HepG2 (cell line): ENCODE measurements around the gene CTNNA2. TPM values are rescaled to one million over a fixed set of nuclear protein-coding genes. Genes with fewer than 3 reads are reported as not detected.

Source experiments
- ATAC-seq: fragments of 200-7000 bp; cut with Tn5 transposase; 3 replicates; pipeline ENCODE4 v1.9.1; 2020; ENCODE audit warnings: mild to moderate bottlenecking, moderate library complexity
- BruUV-seq: library from RNA; stranded (reverse); fragments of 400-500 nt; replicated peaks from 2 replicates; lab custom pipeline; 2021; lab: Mats Ljungman, UMichigan
- CTCF ChIA-PET: fragments of 300-600 bp; formaldehyde crosslinking; extraction: SDS; loops from one replicate; lab custom pipeline; 2021; ENCODE audit warnings: low total read pairs, inconsistent platforms, low intra/inter-chr PET ratio; lab: Yijun Ruan, JAX
- POLR2A ChIA-PET: fragments of 350-600 bp; sonication (Branson Sonifier 250); formaldehyde crosslinking; loops from one replicate; lab custom pipeline; 2020; ENCODE audit warnings: antibody characterized with exemption, inconsistent platforms; lab: Yijun Ruan, JAX
- DNase-seq: peaks from one replicate; pipeline ENCODE4 v3.0.0-alpha.2; 2015; ENCODE audit warnings: low spot score
- FAIRE-seq: peaks from 3 replicates; lab custom pipeline; 2011; peaks lifted over from hg19 to GRCh38; lab: Jason Lieb, UNC
- H2AFZ ChIP-seq: one replicate; pipeline ENCODE4 v1.6.1; 2011; ENCODE audit warnings: low read length, inconsistent platforms
- H3K27ac ChIP-seq: fragments of 300-600 bp; 3 replicates; pipeline ENCODE4 v1.8.0; 2011; ENCODE audit warnings: mixed run types, mild to moderate bottlenecking, mixed read lengths, low read length, inconsistent platforms; ENCODE audit not compliant: insufficient read depth; ENCODE audit errors: extremely low read length
- H3K27me3 ChIP-seq, 2 experiments: fragments of 200-600 bp in 1 of 2; 2 replicates in 1 of 2; 3 replicates in 1 of 2; pipeline versions ENCODE4 v1.6.0 to v1.8.0; 2011; ENCODE audit warnings: low read length in 2 of 2, mild to moderate bottlenecking in 2 of 2, moderate library complexity in 2 of 2, inconsistent platforms in 1 of 2; ENCODE audit not compliant: insufficient read depth in 2 of 2, control insufficient read depth in 1 of 2
- H3K36me3 ChIP-seq, 2 experiments: fragments of 200-600 bp in 1 of 2; replicated peaks in 1 of 2; 2 replicates in 1 of 2; 3 replicates in 1 of 2; pipeline versions ENCODE4 v1.5.1 to v1.8.0; 2011; ENCODE audit warnings: low read length in 2 of 2, inconsistent platforms in 1 of 2; ENCODE audit not compliant: insufficient read depth in 2 of 2, control insufficient read depth in 1 of 2
- H3K4me1 ChIP-seq: 2 replicates; pipeline ENCODE4 v1.5.1; 2012; ENCODE audit warnings: low read length, inconsistent platforms; ENCODE audit not compliant: insufficient read depth
- H3K4me2 ChIP-seq: 2 replicates; pipeline ENCODE4 v1.6.0; 2011; ENCODE audit warnings: low read depth, low read length, inconsistent platforms
- H3K4me3 ChIP-seq, 3 experiments: fragments of 200-600 bp in 1 of 3; sonication (generic), shearing (Covaris generic) in 1 of 3; replicated peaks in 1 of 3; 2 replicates each; pipeline ENCODE4 v1.5.1; 2011 to 2016; ENCODE audit warnings: low read length in 3 of 3, inconsistent platforms in 2 of 3, low read depth in 2 of 3, mild to moderate bottlenecking in 2 of 3, control low read depth in 1 of 3, mixed read lengths in 1 of 3; ENCODE audit not compliant: insufficient read depth in 1 of 3
- H3K79me2 ChIP-seq: one replicate; pipeline ENCODE4 v1.6.1; 2011; ENCODE audit warnings: low read length, inconsistent platforms; ENCODE audit not compliant: insufficient read depth
- H3K9ac ChIP-seq: 2 replicates; pipeline ENCODE4 v1.6.0; 2011; ENCODE audit warnings: mild to moderate bottlenecking, low read depth, low read length, inconsistent platforms; ENCODE audit not compliant: insufficient read depth
- H3K9me3 ChIP-seq: 2 replicates; pipeline ENCODE4 v1.5.1; 2012; ENCODE audit warnings: mild to moderate bottlenecking, low read length
- H4K20me1 ChIP-seq: 2 replicates; pipeline ENCODE4 v1.6.0; 2011; ENCODE audit warnings: inconsistent platforms, mild to moderate bottlenecking, low read length, moderate library complexity; ENCODE audit not compliant: insufficient read depth
- ARNT2 ChIP-seq: sonication (generic); formaldehyde crosslinking; IDR thresholded peaks from 2 replicates; pipeline ENCODE4 v1.8.0; 2022; ENCODE audit warnings: mild to moderate bottlenecking, low read depth, missing genetic modification reagents, moderate library complexity
- ATF7 ChIP-seq, 2 experiments: fragments of 450-650 bp in 1 of 2; sonication (generic) in 1 of 2; formaldehyde crosslinking in 1 of 2; IDR thresholded peaks; 2 replicates each; pipeline versions ENCODE4 v1.4.0 to v1.6.1; 2016 to 2020; ENCODE audit warnings: antibody characterized with exemption in 1 of 2, mild to moderate bottlenecking in 1 of 2, missing genetic modification reagents in 1 of 2
- FOXA3 ChIP-seq: IDR thresholded peaks from 2 replicates; pipeline ENCODE4 v1.6.1; 2016; ENCODE audit warnings: missing genetic modification reagents, missing compliant biosample characterization
- MAFF ChIP-seq: IDR thresholded peaks from 2 replicates; pipeline ENCODE4 v1.6.1; 2011; ENCODE audit warnings: low read depth, low read length, improper control_type of control experiment
- MAFK ChIP-seq, 2 experiments: IDR thresholded peaks in 1 of 2; conservative IDR thresholded peaks in 1 of 2; 2 replicates each; pipeline ENCODE4 v1.6.1; 2011; ENCODE audit warnings: improper control_type of control experiment in 2 of 2, low read length in 2 of 2
- NFE2L1 ChIP-seq: sonication (generic); formaldehyde crosslinking; IDR thresholded peaks from 2 replicates; pipeline ENCODE4 v1.4.0; 2020; ENCODE audit warnings: missing genetic modification reagents, mild to moderate bottlenecking, borderline replicate concordance
- NFIB ChIP-seq: sonication (generic); formaldehyde crosslinking; IDR thresholded peaks from 2 replicates; pipeline ENCODE4 v1.9.0; 2021; ENCODE audit warnings: missing genetic modification reagents, mild to moderate bottlenecking, borderline replicate concordance
- POGZ ChIP-seq: sonication (generic); formaldehyde crosslinking; IDR thresholded peaks from 2 replicates; pipeline ENCODE4 v1.4.0; 2020; ENCODE audit warnings: mild to moderate bottlenecking, missing genetic modification reagents
- SALL1 ChIP-seq: sonication (generic); formaldehyde crosslinking; IDR thresholded peaks from 2 replicates; pipeline ENCODE4 v1.8.0; 2022; ENCODE audit warnings: mild to moderate bottlenecking, missing genetic modification reagents
- SOX13 ChIP-seq, 3 experiments: fragments of 450-650 bp in 1 of 3; sonication (generic) in 1 of 3; formaldehyde crosslinking in 1 of 3; IDR thresholded peaks in 2 of 3; conservative IDR thresholded peaks in 1 of 3; 2 replicates each; pipeline versions ENCODE4 v1.5.0 to v1.6.1; 2016 to 2020; ENCODE audit warnings: antibody characterized with exemption in 1 of 3, mild to moderate bottlenecking in 1 of 3, missing compliant biosample characterization in 1 of 3, missing genetic modification reagents in 1 of 3, moderate library complexity in 1 of 3
- SRY ChIP-seq: sonication (generic); formaldehyde crosslinking; IDR thresholded peaks from 2 replicates; pipeline ENCODE4 v1.8.0; 2022; ENCODE audit warnings: mild to moderate bottlenecking, missing genetic modification reagents
- ZNF235 ChIP-seq: sonication (generic); formaldehyde crosslinking; IDR thresholded peaks from 2 replicates; pipeline ENCODE4 v1.8.1; 2023; ENCODE audit warnings: mild to moderate bottlenecking, missing genetic modification reagents, borderline replicate concordance
- ZNF501 ChIP-seq: sonication (generic); formaldehyde crosslinking; IDR thresholded peaks from 2 replicates; pipeline ENCODE4 v1.5.1; 2020; ENCODE audit warnings: mild to moderate bottlenecking, moderate library complexity, missing genetic modification reagents
- ZNF720 ChIP-seq: sonication (generic); formaldehyde crosslinking; IDR thresholded peaks from 2 replicates; pipeline ENCODE4 v1.4.0; 2020; ENCODE audit warnings: missing genetic modification reagents
- WGBS: methylation state at CpG from one replicate; pipeline ENCODE4 v1.1.6; 2017; ENCODE audit warnings: low lambda C conversion rate; 5-methylcytosine and 5-hydroxymethylcytosine counted together
- in situ Hi-C: cut with HindIII; loops from 2 replicates; pipeline ENCODE4 v1.10.0; 2017; ENCODE audit warnings: low pct_unique_long_range_greater_than_20kb; ENCODE audit not compliant: extremely low pct_ligation_motif_present
- intact Hi-C: fragments of 100-400 bp; cut with micrococcal nuclease; formaldehyde crosslinking; loops from one replicate; pipeline ENCODE4 v1.10.0; 2022; ENCODE audit not compliant: unreplicated experiment
- polyA plus RNA-seq, 8 experiments: library from polyadenylated mRNA; depleted of rRNA in 3 of 8; stranded (reverse) in 7 of 8; unstranded in 1 of 8; fragments of >200 nt; fragmentation: Illumina TruSeq in 4 of 8; extraction: Trizol in 4 of 8; gene quantifications; 2 replicates each; pipeline versions ENCODE4 v1.2.1 to v1.2.3, GENCODE V29; 2011 to 2016; ENCODE audit warnings: low read depth in 4 of 8, missing spikeins in 1 of 8, mixed read lengths in 1 of 8; ENCODE audit not compliant: insufficient read depth in 1 of 8
- total RNA-seq, 5 experiments: library from RNA; depleted of rRNA; stranded (reverse); fragments of >200 nt; fragmentation: Illumina TruSeq; extraction: Trizol; gene quantifications; 2 replicates each; pipeline ENCODE4 v1.2.3, GENCODE V29; 2016; ENCODE audit warnings: low read depth in 1 of 5

CTNNA2 gene
- total and polyA plus RNA-seq, 2 of the 13 experiments (the other 11 are each of a cell fraction or from before 2014, with no cell fraction given): not detected

DNA sequence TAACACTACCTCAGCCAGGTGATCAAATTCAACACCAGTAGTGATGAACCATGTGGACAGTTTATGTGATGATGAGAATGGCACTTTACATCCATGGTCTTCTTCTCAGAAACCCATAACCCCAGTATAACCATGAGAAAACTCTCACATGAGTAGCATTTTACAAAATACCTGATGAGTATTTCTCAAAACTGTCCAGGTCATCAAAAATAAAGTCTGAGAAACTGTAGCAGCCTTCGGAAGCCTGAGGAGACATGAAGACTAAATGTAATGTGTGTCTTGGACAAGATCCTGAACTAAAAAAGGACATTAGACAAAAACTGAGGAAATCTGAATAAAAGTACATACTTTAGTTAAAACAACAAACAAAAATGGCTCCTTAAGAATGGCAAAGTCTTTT, 108.9 kb downstream of the CTNNA2 start:
- no peaks in the 10 kb centered on the region for H3K27me3 ChIP-seq
- 50% methylated on average over 1 of the region's 1 CpG for WGBS
- no peaks in the 10 kb centered on the region for H3K79me2 ChIP-seq
- H2AFZ ChIP-seq: no peak overlapping the region
- DNase-seq: no peak
- in situ Hi-C loops: no loop called here
- no peak for ATAC-seq
- BruUV-seq: no TSS peak
- H3K9ac ChIP-seq: no peak overlapping the region
- no peak overlapping the region for H3K27ac ChIP-seq
- no peaks in the 10 kb centered on the region for H3K9me3 ChIP-seq
- intact Hi-C loops: no loop called here
- no peaks in the 10 kb centered on the region for H3K36me3 ChIP-seq
- no peak overlapping the region for H3K4me2 ChIP-seq
- peak; percentile 71; the same call in 1 of the 2 replicates for TF ChIP-seq MAFF
- TF ChIP-seq ZNF720 (CRISPR knock-in tag): no peak
- TF ChIP-seq MAFK (conservative IDR thresholded peaks at IDR 0.05 in 1 of 2, IDR thresholded peaks at IDR 0.05 in 1 of 2; ENCODE audit: low read length in 2 of 2): peak; percentile 67 to 74
- no peak for TF ChIP-seq ZNF235 (CRISPR knock-in tag)
- CTCF ChIA-PET: no interaction called here
- no peaks in the 10 kb centered on the region for H3K4me1 ChIP-seq
- no peak for FAIRE-seq
- H4K20me1 ChIP-seq: no peaks in the 10 kb centered on the region
- no peak overlapping the region for H3K4me3 ChIP-seq
- POLR2A ChIA-PET: no interaction called here

DNA sequence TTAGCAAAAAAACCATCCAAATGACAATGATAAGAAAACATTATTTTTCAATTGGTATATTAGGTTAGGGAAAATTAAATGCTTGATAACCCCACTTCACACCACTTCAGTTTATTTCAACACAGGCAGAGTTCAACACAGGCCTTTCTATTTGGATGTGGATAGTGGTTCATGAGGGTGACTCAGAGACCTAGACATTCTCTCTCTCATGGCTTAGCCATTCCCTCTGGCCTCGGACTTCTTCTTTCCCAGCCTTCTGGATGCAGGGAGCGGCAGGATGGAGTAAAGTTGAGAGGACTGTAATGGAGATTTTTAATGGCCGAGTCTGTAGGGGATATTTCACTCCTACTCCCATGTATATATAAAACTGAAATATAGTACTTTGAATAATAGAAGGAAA, 109.7 kb downstream of the CTNNA2 start:
- H3K4me3 ChIP-seq: no peak overlapping the region
- WGBS: 1% methylated on average over 3 of the region's 3 CpGs
- intact Hi-C loops (no loop called here), in situ Hi-C loops (no loop called here)
- H3K79me2 ChIP-seq: no peaks in the 10 kb centered on the region
- BruUV-seq: no TSS peak
- no peak overlapping the region for H3K4me2 ChIP-seq
- H3K27ac ChIP-seq: no peak overlapping the region
- no peaks in the 10 kb centered on the region for H3K27me3 ChIP-seq
- CTCF ChIA-PET: no interaction called here
- ATAC-seq: no peak
- H3K4me1 ChIP-seq: no peaks in the 10 kb centered on the region
- no peaks in the 10 kb centered on the region for H4K20me1 ChIP-seq
- no peak for DNase-seq
- no peaks in the 10 kb centered on the region for H3K36me3 ChIP-seq
- no peak overlapping the region for H3K9ac ChIP-seq
- POLR2A ChIA-PET: no interaction called here
- H3K9me3 ChIP-seq: no peaks in the 10 kb centered on the region
- no peak overlapping the region for H2AFZ ChIP-seq
- TF ChIP-seq NFE2L1 (CRISPR knock-in tag) (no peak), FOXA3 (CRISPR knock-in tag) (no peak), SALL1 (CRISPR knock-in tag) (no peak), POGZ (CRISPR knock-in tag) (no peak), ZNF501 (CRISPR knock-in tag) (no peak), SOX13 (IDR thresholded peaks at IDR 0.05) (no peak), SOX13 (CRISPR knock-in tag; conservative IDR thresholded peaks at IDR 0.05 in 1 of 2, IDR thresholded peaks at IDR 0.05 in 1 of 2) (no peak), ATF7 (IDR thresholded peaks at IDR 0.05) (no peak), ATF7 (CRISPR knock-in tag; IDR thresholded peaks at IDR 0.05) (no peak), ARNT2 (CRISPR knock-in tag) (no peak), NFIB (no peak), SRY (no peak)
- FAIRE-seq: no peak
